IMR-90 (cell line): ENCODE measurements around the gene NCOA7. TPM values are rescaled to one million over a fixed set of nuclear protein-coding genes. Genes with fewer than 3 reads are reported as not detected.

Experiments
- ATAC-seq: fragments of 200-7000 bp; cut with Tn5 transposase; 2 replicates; pipeline ENCODE4 v1.9.1; 2020; ENCODE audit warnings: low read depth, mild to moderate bottlenecking, moderate library complexity
- BruUV-seq: library from RNA; stranded (reverse); fragments of 400-500 nt; replicated peaks from 2 replicates; lab custom pipeline; 2021; lab: Mats Ljungman, UMichigan
- CTCF ChIA-PET: fragments of 300-600 bp; formaldehyde crosslinking; extraction: SDS; loops from one replicate; lab custom pipeline; 2021; ENCODE audit warnings: antibody characterized with exemption; lab: Yijun Ruan, JAX
- POLR2A ChIA-PET: fragments of 300-600 bp; sonication (Branson Sonifier 250); formaldehyde crosslinking; loops from one replicate; lab custom pipeline; 2022; ENCODE audit warnings: antibody characterized with exemption; ENCODE audit not compliant: unreplicated experiment; lab: Charles Lee
- DNase-seq: peaks from one replicate; pipeline ENCODE4 v3.0.0; 2013
- H2AFZ ChIP-seq: replicated peaks from 2 replicates; pipeline ENCODE3; 2013; ENCODE audit warnings: low read length, mild to moderate bottlenecking; ENCODE audit not compliant: poor library complexity
- H2AK5ac ChIP-seq: 2 replicates; pipeline ENCODE4 v1.6.1; 2013; ENCODE audit warnings: low read depth, low read length, inconsistent platforms
- H2AK9ac ChIP-seq: replicated peaks from 2 replicates; pipeline ENCODE3; 2013; ENCODE audit warnings: mild to moderate bottlenecking, low read depth, low read length, moderate library complexity; ENCODE audit not compliant: poor library complexity
- H2BK120ac ChIP-seq: 2 replicates; pipeline ENCODE4 v1.6.1; 2013; ENCODE audit warnings: low read depth, low read length, inconsistent platforms
- H2BK15ac ChIP-seq: 3 replicates; pipeline ENCODE4 v1.6.1; 2013; ENCODE audit warnings: low read depth, low read length, inconsistent platforms
- H2BK20ac ChIP-seq: 2 replicates; pipeline ENCODE4 v1.6.1; 2013; ENCODE audit warnings: low read depth, mild to moderate bottlenecking, inconsistent platforms, low read length, moderate library complexity
- H2BK5ac ChIP-seq: 2 replicates; pipeline ENCODE4 v1.6.1; 2013; ENCODE audit warnings: mild to moderate bottlenecking, low read depth, low read length, inconsistent platforms; ENCODE audit not compliant: poor library complexity, severe bottlenecking
- H3K14ac ChIP-seq: replicated peaks from 2 replicates; pipeline ENCODE4 v1.6.1; 2013; ENCODE audit warnings: low read depth, low read length, inconsistent platforms
- H3K18ac ChIP-seq: 2 replicates; pipeline ENCODE4 v1.6.1; 2013; ENCODE audit warnings: low read depth, low read length, control low read depth
- H3K23ac ChIP-seq: 2 replicates; pipeline ENCODE4 v1.6.1; 2013; ENCODE audit warnings: low read depth, low read length, inconsistent platforms
- H3K27ac ChIP-seq: 2 replicates; pipeline ENCODE4 v1.5.1; 2013; ENCODE audit warnings: mild to moderate bottlenecking, control low read depth, low read length; ENCODE audit not compliant: insufficient read depth
- H3K27me3 ChIP-seq: 2 replicates; pipeline ENCODE4 v1.6.1; 2013; ENCODE audit warnings: low read length; ENCODE audit not compliant: control insufficient read depth, insufficient read depth
- H3K36me3 ChIP-seq: 2 replicates; pipeline ENCODE4 v1.6.1; 2013; ENCODE audit warnings: low read length, mixed read lengths; ENCODE audit not compliant: control insufficient read depth, insufficient read depth
- H3K4ac ChIP-seq: 2 replicates; pipeline ENCODE4 v1.6.1; 2013; ENCODE audit warnings: low read depth, low read length, inconsistent platforms
- H3K4me1 ChIP-seq: 2 replicates; pipeline ENCODE4 v1.6.1; 2013; ENCODE audit warnings: low read length, mixed read lengths; ENCODE audit not compliant: control insufficient read depth, insufficient read depth
- H3K4me2 ChIP-seq: 2 replicates; pipeline ENCODE4 v1.6.1; 2013; ENCODE audit warnings: low read depth, mild to moderate bottlenecking, control low read depth, low read length, moderate library complexity
- H3K4me3 ChIP-seq: 2 replicates; pipeline ENCODE4 v1.5.1; 2013; ENCODE audit warnings: low read depth, mild to moderate bottlenecking, control low read depth, low read length, moderate library complexity; ENCODE audit not compliant: insufficient read depth
- H3K56ac ChIP-seq: 2 replicates; pipeline ENCODE4 v1.6.1; 2013; ENCODE audit warnings: low read length, inconsistent platforms; ENCODE audit not compliant: insufficient read depth; ENCODE audit errors: extremely low read depth
- H3K79me1 ChIP-seq, 2 experiments: 2 replicates each; pipeline ENCODE4 v1.6.1; 2013; ENCODE audit warnings: low read length in 2 of 2, inconsistent platforms in 1 of 2, low read depth in 1 of 2
- H3K9ac ChIP-seq: 2 replicates; pipeline ENCODE4 v1.6.1; 2013; ENCODE audit warnings: low read depth, low read length, control low read depth
- H3K9me1 ChIP-seq: 2 replicates; pipeline ENCODE4 v1.6.1; 2013; ENCODE audit warnings: low read length, inconsistent platforms; ENCODE audit not compliant: insufficient read depth
- H3K9me3 ChIP-seq: 2 replicates; pipeline ENCODE4 v1.6.1; 2013; ENCODE audit warnings: low read length; ENCODE audit not compliant: control insufficient read depth, insufficient read depth
- H4K20me1 ChIP-seq: 2 replicates; pipeline ENCODE4 v1.6.1; 2013; ENCODE audit warnings: low read length, inconsistent platforms; ENCODE audit not compliant: insufficient read depth
- H4K5ac ChIP-seq: 2 replicates; pipeline ENCODE4 v1.6.1; 2013; ENCODE audit warnings: mild to moderate bottlenecking, low read depth, low read length, control low read depth
- H4K8ac ChIP-seq, 2 experiments: 2 replicates each; pipeline ENCODE4 v1.6.1; 2013; ENCODE audit warnings: low read depth in 2 of 2, low read length in 2 of 2, control low read depth in 1 of 2, inconsistent platforms in 1 of 2
- H4K91ac ChIP-seq: 2 replicates; pipeline ENCODE4 v1.6.1; 2013; ENCODE audit warnings: low read depth, low read length, inconsistent platforms; ENCODE audit not compliant: insufficient read depth
- CHD1 ChIP-seq: IDR thresholded peaks from 2 replicates; pipeline ENCODE4 v1.6.1; 2012; ENCODE audit warnings: low read depth, low read length, improper control_type of control experiment
- MAZ ChIP-seq: IDR thresholded peaks from 2 replicates; pipeline ENCODE4 v1.6.1; 2012; ENCODE audit warnings: low read depth, mild to moderate bottlenecking, low read length, improper control_type of control experiment, moderate library complexity, borderline replicate concordance
- MXI1 ChIP-seq: IDR thresholded peaks from 2 replicates; pipeline ENCODE4 v1.6.1; 2012; ENCODE audit warnings: low read depth, mild to moderate bottlenecking, low read length, moderate library complexity, borderline replicate concordance
- NFE2L2 ChIP-seq: fragments of 150-350 bp; IDR thresholded peaks from 2 replicates; pipeline ENCODE4 v1.6.1; 2016; ENCODE audit warnings: low read depth, mild to moderate bottlenecking, low read length
- RAD21 ChIP-seq: IDR thresholded peaks from 2 replicates; pipeline ENCODE4 v1.6.1; 2012; ENCODE audit warnings: low read length, improper control_type of control experiment
- RCOR1 ChIP-seq: IDR thresholded peaks from 2 replicates; pipeline ENCODE4 v1.6.1; 2012; ENCODE audit warnings: mild to moderate bottlenecking, low read length, improper control_type of control experiment; ENCODE audit not compliant: insufficient replicate concordance
- WGBS, 2 experiments: methylation state at CpG; one replicate each; pipeline versions ENCODE4 v1.1.5 to v1.1.7; 2013; ENCODE audit warnings: missing lambda C conversion rate in 2 of 2; ENCODE audit not compliant: insufficient read length in 1 of 2; ENCODE audit errors: extremely low coverage in 2 of 2; 5-methylcytosine and 5-hydroxymethylcytosine counted together
- dilution Hi-C: fragments of 300-500 bp; cut with HindIII; formaldehyde crosslinking; loops from one replicate; pipeline ENCODE4 v1.14.3; 2018; ENCODE audit warnings: low sequenced_read_pairs; ENCODE audit not compliant: unreplicated experiment
- in situ Hi-C: fragments of 300-500 bp; cut with MboI; formaldehyde crosslinking; loops from 3 replicates; pipeline ENCODE4 v1.14.3; 2019; ENCODE audit warnings: low sequenced_read_pairs, inconsistent platforms, mixed read lengths
- intact Hi-C: fragments of 100-400 bp; cut with micrococcal nuclease; formaldehyde crosslinking; loops from 2 replicates; pipeline ENCODE4 v1.10.0; 2022
- polyA plus RNA-seq, 3 experiments: library from polyadenylated mRNA; depleted of rRNA; stranded (reverse); fragments of >200 nt; gene quantifications; 2 replicates each; pipeline ENCODE4 v1.2.3, GENCODE V29; 2012; ENCODE audit warnings: low replicate concordance in 1 of 3
- total RNA-seq: library from RNA; depleted of rRNA; stranded (reverse); fragments of >200 nt; gene quantifications from 2 replicates; pipeline ENCODE4 v1.2.3, GENCODE V29; 2012

Gene NCOA7
- total and polyA plus RNA-seq, 2 of the 4 experiments (the other 2 are of a cell fraction) = 12.6 to 12.9 TPM

DNA sequence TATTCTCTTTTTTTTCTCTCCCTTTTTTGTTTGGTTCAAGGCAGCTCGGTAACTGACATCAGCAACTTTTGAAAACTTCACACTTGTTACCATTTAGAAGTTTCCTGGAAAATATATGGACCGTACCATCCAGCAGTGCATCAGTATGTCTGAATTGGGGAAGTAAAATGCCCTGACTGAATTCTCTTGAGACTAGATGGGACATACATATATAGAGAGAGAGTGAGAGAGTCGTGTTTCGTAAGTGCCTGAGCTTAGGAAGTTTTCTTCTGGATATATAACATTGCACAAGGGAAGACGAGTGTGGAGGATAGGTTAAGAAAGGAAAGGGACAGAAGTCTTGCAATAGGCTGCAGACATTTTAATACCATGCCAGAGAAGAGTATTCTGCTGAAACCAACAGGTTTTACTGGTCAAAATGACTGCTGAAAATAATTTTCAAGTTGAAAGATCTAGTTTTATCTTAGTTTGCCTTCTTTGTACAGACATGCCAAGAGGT, 30.8 kb upstream of the NCOA7 start:
- TF ChIP-seq NFE2L2 (no peak), RAD21 (no peak), MXI1 (no peak), MAZ (no peak), CHD1 (no peak), RCOR1 (no peak)
- no peak for ATAC-seq
- Histone ChIP-seq H4K20me1 (no peaks in the 10 kb centered on the region), H3K18ac (no peak overlapping the region), H2BK20ac (no peak overlapping the region), H3K56ac (no peak overlapping the region), H3K14ac (no peak overlapping the region), H2AK9ac (no peak overlapping the region), H3K79me1 (no peaks in the 10 kb centered on the region), H3K4me1 (no peaks in the 10 kb centered on the region), H4K5ac (no peak overlapping the region), H3K9me1 (no peaks in the 10 kb centered on the region), H2BK120ac (no peak overlapping the region), H2AK5ac (no peak overlapping the region), H2BK5ac (no peak overlapping the region), H3K9ac (no peak overlapping the region), H3K4me3 (no peak overlapping the region), H3K9me3 (no peaks in the 10 kb centered on the region), H3K27me3 (peaks cover 33% of the 10 kb centered on the region), H3K27ac (no peak overlapping the region), H2AFZ (no peak overlapping the region), H2BK15ac (no peak overlapping the region), H3K4ac (no peak overlapping the region), H3K23ac (no peak overlapping the region), H4K8ac (no peak overlapping the region), H3K36me3 (no peaks in the 10 kb centered on the region), H4K91ac (no peak overlapping the region), H3K4me2 (no peak overlapping the region)
- ChIA-PET CTCF (no interaction called here), POLR2A (no interaction called here)
- in situ Hi-C loops (loop anchor here (25.0 kb wide), 1 partner anchor 598 kb away; the partner anchor contains the start of gene TPD52L1), dilution Hi-C loops (no loop called here), intact Hi-C loops (no loop called here)
- DNase-seq = no peak
- WGBS, 2 experiments = no CpG with 5 or more reads among the region's 5 CpGs
- BruUV-seq = no TSS peak
